HG03108 (cell line): ENCODE measurements around the gene ST14.
A peak's percentile ranks its signal among the peaks of the same experiment; 100 is the strongest.

Experiments
- ATAC-seq: cut with Tn5 transposase; IDR thresholded peaks from one replicate; pipeline ENCODE4 v1.9.1; 2021; ENCODE audit warnings: moderate library complexity; ENCODE audit not compliant: unreplicated experiment

Gene ST14

DNA sequence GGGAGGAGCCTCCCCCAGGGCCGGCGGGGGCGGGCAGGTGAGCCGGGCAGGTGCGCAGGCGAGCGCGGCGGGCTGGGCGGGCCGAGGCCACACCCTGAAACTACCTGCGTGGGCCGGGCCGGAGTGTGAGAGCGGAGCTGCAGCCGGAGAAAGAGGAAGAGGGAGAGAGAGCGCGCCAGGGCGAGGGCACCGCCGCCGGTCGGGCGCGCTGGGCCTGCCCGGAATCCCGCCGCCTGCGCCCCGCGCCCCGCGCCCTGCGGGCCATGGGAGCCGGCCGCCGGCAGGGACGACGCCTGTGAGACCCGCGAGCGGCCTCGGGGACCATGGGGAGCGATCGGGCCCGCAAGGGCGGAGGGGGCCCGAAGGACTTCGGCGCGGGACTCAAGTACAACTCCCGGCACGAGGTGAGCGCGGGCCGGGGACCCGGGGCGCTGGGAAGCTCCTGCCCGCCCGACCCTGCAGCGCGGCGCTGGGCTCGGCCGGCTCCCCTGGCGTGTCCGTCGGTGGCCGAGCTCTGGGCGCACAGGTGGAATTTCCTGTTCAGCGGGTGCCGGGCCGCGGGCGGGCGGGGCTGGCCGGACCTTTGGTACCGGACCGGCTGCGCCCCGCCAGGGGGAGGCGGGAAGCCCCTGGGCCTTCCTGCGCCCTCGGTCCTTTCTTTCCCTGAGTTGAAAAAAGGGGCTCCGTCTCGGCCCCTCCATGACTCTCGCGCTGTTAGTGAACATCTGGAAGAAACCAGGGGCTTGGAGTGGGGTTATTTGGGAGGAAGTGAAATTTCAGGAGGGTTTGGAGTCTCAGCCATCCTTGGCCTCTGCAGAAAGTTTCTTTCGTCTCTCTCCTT is at the start of gene ST14:
ST14 (plus strand) TSS at position 126 of the 841 bp plus-strand sequence; CDS start at position 324, 198 bp downstream.
- no peak for ATAC-seq

DNA sequence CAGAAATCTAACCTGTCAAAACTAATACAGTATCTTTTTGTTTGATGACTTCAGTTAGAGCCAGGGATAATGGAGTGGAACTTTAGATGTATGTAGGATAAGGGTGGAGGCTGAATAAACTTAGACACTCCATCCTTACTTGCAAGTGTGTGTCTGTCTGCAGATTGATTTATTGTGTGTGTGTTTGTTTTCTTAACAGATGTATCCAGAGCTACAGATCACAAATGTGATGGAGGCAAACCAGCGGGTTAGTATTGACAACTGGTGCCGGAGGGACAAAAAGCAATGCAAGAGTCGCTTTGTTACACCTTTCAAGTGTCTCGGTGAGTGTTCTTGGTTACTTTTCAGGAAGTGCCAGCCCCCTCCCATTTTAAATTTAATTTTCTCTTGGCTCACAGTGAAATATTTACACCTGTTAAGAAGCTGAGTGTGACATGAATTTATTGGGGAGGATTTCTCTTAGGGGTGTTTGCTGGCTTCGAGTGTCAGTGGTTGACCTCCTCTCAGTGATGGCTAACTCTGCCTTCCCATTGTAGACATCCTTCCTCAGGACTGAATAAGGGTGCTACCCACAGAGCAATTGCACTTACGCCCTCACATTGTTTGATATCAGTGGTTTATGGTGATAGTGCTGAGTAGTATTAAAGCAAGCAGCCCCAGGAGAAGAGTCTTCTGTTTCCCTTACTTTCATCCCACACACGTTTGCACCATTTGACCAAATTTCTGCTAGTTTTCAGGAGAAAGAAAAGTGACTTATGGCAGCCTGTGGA is 49.1 kb upstream of the ST14 start:
- no peak for ATAC-seq

DNA sequence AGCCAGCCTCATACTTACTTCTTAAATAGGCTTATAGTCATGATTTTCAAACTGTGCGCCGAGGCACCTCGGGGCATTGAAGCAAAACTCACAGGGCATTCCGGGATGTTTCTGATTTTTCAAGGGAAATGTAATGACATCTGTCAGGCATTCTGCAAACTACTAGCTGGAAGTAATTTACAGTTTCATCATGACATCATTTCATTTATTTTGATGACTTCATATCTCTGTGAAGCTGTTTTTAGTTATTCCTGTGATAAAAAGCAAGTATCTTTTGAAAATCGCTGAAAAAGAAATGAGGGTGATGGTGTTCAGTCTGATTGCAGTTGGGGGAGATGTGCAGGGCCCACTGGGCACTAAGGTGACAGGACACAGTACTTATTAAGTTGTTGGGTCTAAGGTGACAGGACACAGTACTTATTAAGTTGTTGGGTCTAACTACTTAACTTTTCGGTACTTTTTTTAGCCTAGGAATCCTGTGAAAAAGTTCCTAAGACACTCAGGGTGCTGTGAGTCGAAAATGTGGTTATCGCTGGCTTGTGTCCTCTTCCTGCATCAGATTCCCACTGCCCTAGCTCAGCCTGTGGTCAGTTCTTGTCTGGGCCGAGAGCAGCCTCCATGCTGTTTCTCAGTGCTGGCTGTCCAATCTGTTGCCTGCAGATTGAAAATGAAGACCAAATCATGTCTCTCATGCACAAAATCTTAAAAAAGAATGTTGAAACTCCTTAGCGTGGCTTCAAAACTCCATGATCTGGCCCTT is 47.3 kb upstream of the ST14 start:
- ATAC-seq = no peak

DNA sequence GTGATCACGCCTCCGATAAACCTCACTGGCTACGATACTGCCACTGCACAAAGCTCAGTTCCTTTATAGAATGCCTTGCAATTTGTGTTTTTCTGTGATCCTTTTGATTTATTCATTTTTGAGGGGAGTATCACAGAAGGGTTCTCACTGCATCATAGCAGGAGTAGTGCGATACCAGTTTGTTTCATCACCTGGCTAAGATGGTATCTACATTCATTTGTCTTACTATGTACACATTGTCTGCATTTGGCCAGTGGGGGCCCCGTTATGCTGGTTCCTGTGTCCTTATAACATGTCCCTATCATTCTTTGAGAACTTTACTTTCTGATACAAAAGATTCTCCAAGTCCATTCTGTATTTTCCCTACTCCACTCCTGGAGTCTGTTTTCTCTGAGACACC is 45.3 kb upstream of the ST14 start:
- ATAC-seq = no peak

DNA sequence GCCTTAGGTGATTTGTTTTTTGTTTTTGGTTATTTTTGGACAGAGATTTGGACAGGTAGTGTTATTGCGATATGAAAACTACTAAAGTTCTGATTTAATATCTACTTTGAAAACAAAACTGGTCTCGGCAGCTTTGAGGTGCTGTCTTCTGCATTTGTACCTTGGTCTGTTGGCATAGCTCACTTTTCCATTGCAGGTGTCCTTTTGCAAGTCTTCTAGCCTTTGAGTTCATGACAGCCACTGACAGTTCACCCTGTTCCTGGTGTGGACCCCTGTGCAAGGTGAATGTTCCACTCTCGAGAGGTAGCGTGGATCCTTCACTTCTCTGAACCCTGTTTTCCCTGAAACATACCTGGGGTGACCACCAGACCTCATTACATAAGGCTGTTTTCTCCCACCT is 44.9 kb upstream of the ST14 start:
- ATAC-seq = no peak

DNA sequence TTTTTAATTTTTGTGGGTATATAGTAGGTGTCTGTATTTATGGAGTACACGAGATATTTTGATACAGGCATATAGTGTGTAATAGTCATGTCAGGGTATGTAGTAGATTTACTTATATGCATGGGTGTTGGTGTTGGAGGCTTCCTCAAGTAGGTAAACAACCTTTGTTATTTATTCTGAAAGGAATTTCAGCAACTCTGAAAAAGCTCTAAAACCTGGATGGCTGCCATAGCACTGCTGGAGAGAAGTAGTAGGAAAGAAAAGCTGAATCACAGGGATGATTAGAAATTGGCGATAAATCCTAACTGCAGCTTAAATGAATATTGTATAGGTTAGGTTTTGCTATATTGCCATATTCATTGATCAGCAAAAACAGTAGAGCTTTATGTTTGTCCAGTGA is 44.4 kb upstream of the ST14 start:
- ATAC-seq = no peak

DNA sequence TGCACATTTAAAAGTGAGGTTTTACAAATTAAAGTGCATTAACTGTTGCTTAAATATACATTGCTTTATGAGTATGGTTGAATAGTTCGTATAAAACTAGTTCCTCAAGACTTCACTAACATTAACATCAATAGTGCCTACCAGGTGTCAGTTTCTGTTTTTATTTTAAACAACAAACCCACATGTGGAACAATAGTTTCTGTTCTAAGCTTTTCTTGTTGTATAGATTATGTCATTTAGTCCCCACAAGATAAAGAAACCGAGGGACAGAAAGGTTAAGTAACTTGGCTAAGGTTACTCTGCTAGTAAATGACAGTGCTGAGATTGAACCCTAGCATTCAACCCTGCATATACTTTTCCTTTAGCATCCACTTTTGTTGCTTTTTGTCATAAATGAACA is 41.4 kb upstream of the ST14 start:
- peak; percentile 73 for ATAC-seq

DNA sequence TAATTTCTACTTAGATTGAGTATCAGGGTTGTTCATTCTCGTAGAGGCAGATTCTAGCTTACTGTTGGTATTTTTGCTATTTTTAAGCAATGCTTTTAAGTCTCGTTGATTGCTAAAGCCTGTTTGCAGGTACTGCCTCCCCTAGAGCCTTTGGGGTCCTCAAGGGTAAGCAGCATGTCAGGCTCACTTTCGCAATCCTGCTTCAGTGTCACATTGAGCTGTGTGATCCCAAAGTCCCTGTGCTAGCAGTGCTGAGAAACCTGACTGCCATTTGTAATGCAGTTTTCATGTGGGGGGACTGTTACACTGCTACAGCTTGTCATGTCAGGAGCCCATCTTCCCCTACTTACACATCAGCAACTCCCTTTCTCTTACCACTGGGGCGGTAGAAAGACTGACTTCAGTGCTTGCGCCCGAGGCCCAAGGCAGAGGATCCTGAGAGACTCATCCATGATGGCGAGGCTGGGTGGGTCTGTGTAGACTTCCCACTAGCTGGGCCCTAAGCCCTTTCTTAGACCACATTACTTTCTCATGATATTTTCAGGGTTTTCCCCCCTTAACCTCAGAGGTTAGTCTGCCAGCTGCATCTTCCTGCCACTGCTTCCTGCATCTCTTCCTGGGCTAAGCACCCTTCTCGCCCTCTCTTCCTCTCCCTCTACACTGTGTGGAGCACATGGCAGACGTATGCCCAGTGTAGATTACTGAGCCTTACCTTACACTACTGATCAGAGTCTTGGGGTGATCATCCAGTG is 40.8 kb upstream of the ST14 start:
- peak; percentile 75 for ATAC-seq

DNA sequence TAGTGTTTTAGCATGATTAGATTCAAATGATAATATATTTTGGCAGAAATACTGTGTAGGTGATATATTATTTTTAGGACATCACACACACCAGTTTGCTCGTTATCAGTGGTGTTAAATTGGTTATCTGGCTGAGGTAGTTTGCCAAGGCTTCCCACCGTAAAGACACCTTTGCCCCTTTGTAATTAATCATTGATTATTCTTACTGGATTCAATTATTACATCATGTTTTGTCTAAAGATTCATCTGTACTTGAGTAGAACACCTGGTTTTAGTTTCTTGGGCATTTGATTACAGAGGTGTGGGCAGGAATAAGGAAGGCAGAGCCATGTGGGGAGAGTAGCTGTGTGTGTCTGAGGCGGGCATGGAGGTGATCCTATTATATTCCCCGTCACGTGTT is 39.5 kb upstream of the ST14 start:
- ATAC-seq = no peak

DNA sequence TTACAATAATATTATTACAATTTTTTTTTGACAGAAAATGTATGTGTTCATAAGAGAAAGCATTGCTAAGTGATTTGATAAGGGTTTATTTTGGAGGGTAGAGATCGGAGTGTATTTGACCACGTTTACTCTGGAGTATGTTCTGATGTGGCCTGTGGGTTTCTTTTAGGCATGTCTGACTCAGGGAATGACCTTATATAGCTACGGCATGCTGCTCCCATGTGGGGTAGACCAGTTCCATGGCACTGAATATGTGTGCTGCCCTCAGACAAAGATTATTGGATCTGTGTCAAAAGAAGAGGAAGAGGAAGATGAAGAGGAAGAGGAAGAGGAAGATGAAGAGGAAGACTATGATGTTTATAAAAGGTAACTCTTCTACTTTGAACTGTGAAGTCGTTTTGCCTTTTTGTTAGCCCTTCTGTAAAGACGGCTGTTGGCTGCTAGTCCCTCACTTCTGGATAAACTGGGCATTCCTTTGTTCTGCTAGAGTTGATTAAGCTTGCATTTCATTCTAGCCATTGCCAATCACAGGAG is 38.1 kb upstream of the ST14 start:
- ATAC-seq = no peak

DNA sequence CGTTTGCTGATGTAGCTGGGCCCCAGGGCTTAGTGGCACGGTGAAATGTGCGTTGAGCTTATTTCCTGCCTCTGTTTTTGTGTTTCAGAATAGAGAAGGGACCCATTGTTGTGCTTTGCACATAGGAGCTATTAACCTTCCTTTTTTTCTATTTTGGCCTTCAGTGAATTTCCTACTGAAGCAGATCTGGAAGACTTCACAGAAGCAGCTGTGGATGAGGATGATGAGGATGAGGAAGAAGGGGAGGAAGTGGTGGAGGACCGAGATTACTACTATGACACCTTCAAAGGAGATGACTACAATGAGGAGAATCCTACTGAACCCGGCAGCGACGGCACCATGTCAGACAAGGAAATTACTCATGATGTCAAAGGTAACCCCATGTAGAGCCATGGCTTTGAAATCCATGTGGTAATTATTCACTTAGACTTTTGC is 37.4 kb upstream of the ST14 start:
- ATAC-seq = no peak

DNA sequence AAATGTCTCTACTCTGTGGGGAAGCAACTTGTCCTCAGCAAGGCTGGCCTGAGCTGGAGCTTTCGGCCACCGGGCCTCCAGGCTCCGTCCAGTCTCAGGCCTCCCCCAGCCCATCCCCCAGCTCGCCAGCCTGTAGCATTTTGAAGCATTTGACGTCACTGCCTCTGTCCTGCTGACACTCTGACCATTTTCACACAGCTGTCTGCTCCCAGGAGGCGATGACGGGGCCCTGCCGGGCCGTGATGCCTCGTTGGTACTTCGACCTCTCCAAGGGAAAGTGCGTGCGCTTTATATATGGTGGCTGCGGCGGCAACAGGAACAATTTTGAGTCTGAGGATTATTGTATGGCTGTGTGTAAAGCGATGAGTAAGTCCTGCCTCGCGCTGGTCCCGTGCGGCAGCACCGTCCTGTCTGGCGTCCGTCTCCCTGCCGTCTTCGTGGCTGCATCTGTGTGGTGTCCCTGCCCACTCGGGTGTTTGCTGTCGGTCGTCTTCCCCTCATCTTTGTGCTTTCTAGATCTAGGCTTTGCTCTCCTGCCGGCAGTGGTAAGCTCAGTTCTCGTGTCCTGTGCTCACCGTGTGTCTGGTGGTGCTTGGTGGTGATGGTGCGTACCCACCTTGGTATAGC is 36.1 kb upstream of the ST14 start:
- ATAC-seq = no peak

DNA sequence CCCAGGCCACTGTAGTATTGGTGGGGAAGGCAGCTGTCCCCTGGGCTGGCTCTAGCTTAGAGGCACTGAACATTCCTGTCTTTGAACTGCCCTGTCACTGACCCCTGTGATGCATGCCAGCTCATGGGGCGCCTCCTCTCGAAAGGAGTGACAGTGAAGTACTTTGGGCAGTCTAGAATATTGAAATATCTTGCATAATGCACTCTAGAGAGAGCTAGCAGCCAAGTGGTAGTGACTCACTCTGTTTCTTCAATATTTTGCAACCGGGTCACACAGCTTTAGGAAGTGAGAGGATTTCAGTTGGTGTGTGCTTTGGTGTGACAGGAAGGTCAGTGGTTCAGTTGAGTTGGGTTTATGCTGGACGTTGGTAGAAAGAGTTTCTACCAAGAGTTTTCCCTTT is 35.5 kb upstream of the ST14 start:
- ATAC-seq = no peak

DNA sequence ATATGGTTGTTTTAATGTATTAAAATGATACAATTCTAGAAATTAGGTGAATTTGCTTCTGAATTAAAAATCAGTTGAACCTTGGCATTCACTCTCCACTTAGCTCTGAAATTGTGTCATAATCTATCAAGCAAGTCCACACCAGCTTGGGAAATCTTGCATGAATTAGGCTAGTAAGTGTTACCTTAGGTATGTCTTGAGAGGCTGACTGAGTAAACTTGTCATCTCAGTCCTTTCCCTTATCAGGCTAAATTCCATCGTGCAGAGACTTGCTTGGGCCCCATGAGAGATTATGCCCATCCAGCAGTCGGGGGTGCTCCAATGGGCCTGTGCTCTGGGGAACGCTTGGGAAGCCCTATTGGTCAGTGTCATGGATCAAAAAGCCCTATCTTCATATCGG is 33.9 kb upstream of the ST14 start:
- ATAC-seq = no peak

DNA sequence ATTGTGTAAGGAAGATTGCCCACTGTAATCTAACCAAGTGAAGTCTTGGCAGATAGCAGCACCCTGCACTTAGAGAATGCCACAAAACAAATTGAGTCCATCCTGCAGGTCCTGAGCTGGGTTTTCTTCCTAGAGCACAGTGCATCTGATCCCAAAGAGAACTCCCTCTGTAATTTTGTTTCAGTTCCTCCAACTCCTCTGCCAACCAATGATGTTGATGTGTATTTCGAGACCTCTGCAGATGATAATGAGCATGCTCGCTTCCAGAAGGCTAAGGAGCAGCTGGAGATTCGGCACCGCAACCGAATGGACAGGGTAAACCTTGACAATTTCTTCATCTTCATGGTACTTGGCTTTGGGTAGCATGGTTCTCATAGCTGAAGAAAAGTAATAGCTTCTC is 33.1 kb upstream of the ST14 start:
- no peak for ATAC-seq

DNA sequence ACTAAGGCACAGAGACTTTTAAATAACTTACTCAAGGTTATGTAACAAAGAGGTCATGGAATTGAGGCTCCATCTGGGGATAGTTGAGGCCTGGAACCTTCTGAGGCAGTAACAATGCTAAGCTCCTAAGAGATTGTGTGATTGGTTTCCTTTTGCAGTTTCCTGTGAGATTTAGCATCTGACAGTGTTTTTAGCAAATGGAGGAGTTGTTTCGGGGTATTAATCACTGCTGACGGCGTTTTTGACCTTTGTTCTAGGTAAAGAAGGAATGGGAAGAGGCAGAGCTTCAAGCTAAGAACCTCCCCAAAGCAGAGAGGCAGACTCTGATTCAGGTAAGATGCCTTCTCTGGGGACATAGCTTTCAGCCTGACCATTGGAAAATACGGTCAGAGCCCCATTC is 32.1 kb upstream of the ST14 start:
- no peak for ATAC-seq

DNA sequence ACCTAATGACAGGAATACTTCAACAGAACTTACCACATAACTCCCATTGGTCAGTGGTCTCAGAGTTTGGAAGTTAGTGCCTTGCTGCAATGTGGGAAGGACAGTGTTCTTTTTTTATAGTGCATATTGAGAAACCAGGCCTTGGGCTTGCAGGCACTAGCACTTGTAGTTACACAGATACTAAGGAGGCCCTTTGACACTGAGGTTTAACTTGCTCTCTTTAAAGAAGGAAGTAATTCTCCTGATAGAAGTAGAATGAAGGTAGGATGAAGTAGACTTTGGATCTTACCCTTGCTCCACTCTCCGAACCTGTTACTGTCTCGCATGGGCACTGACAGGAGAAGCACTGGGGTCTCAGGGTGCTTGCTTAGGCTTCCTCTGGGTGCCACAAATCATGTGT is 31.0 kb upstream of the ST14 start:
- no peak for ATAC-seq

DNA sequence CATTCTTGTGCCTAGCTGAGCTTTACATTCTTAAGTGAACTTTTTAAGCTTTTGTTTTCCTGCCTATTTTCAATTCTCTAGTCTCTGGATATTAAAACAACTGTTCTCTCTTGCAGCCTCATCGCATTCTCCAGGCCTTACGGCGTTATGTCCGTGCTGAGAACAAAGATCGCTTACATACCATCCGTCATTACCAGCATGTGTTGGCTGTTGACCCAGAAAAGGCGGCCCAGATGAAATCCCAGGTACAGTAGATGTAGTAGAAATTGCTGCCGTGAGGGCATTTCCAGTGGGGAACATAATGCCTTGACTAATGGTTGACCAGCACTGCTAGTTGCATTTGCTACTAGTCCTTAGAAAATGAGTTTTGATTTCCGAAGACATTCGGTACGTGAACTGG is 29.7 kb upstream of the ST14 start:
- no peak for ATAC-seq

DNA sequence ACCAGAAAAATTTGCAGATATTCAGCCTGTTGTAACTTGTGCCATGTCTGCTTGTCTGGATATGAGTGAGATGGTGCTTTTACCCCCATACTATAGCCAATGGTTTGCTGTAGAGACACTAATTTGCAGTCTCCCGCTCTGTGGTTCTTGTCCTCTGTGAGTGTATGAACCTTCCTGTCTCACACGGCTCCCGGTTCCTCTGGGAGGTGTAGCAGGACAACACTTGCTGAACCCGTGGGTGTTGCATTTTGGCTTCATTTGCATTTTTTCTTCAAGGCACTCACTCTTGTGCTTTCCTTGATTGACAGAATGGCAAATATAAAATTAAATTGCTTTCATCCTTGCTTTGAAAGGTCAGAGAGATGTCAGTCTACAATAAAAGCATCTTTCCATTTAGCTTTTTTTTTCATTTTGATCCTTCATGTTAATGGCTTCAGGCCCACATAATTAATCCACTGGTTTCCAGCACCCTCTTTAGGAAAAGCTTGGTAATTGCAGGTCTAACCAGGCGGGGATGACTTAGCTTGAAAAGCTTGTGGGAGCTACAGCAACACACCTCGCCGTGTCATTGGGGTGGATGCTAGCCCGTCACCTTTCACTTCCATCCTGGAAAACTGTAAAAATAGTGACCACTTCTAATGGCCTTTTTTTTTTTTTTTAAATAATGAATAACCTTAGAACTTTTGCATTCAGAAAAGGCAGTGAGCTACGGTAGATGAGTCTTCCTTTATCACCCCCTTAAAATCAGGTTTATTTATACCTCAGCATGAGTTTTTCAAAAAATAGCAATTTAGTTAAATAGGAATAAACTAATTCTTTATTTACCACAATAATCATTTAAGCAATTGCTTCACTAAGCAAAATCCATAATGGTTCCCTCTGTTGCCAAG is 27.4 kb upstream of the ST14 start:
- no peak for ATAC-seq
